Measurements from ENCODE around the gene LRRC1.

DNA sequence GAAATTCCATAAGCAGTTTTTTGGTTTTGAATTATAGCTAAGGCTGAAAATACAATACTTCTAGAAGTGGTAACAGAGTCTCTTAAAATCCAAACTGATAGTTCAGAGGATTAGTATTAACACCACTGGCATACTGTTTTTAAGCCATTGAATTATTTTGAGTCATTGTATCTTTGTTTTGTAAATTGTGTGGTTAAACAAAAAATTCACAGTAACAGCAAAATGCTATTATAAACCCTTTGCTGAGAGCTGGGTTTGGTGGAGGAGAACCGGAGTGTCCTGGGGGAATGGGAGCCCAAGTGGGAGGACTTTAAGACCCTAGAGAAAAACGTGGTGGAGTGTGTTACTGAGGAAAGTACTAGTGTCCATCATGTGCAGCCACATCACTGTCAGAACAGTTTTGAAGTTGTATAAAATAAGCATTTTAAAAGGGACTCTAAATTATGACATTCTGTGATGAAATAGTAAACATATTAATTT, 125.1 kb downstream of the LRRC1 start:
- TF ChIP-seq, protein P1, sequence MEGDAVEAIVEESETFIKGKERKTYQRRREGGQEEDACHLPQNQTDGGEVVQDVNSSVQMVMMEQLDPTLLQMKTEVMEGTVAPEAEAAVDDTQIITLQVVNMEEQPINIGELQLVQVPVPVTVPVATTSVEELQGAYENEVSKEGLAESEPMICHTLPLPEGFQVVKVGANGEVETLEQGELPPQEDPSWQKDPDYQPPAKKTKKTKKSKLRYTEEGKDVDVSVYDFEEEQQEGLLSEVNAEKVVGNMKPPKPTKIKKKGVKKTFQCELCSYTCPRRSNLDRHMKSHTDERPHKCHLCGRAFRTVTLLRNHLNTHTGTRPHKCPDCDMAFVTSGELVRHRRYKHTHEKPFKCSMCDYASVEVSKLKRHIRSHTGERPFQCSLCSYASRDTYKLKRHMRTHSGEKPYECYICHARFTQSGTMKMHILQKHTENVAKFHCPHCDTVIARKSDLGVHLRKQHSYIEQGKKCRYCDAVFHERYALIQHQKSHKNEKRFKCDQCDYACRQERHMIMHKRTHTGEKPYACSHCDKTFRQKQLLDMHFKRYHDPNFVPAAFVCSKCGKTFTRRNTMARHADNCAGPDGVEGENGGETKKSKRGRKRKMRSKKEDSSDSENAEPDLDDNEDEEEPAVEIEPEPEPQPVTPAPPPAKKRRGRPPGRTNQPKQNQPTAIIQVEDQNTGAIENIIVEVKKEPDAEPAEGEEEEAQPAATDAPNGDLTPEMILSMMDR (IDR thresholded peaks at IDR 0.05; ENCODE audit: borderline replicate concordance, extremely low read depth, low read length, poor library complexity, severe bottlenecking) = no peak
- TF ChIP-seq EZH2 (IDR thresholded peaks at IDR 0.05; ENCODE audit: borderline replicate concordance, low read depth, low read length, severe bottlenecking) = no peak

Data from DND-41 (cell line).